A549 (cell line): ENCODE results near the gene NEUROD6. TPM values are rescaled to one million over a fixed set of nuclear protein-coding genes. Genes with fewer than 3 reads are reported as not detected.

Experiments used
- ATAC-seq, 2 experiments: fragments of 200-7000 bp in 1 of 2; fragments of >200 bp in 1 of 2; cut with Nextera tagmentation in 1 of 2; cut with Tn5 transposase in 1 of 2; 3 replicates each; pipeline versions ENCODE4 v1.8.0 to v1.9.1; 2018 to 2020; ENCODE audit warnings: mild to moderate bottlenecking in 1 of 2, moderate library complexity in 1 of 2
- CTCF ChIA-PET: fragments of 300-600 bp; sonication (Branson Sonifier 250); formaldehyde crosslinking; extraction: SDS; loops from one replicate; lab custom pipeline; 2021; ENCODE audit warnings: antibody characterized with exemption, inconsistent platforms; lab: Yijun Ruan, JAX
- POLR2A ChIA-PET: fragments of 350-600 bp; formaldehyde crosslinking; extraction: SDS; loops from one replicate; lab custom pipeline; 2021; ENCODE audit warnings: antibody characterized with exemption, inconsistent platforms; lab: Yijun Ruan, JAX
- DNase-seq, 2 experiments: peaks; one replicate each; pipeline versions ENCODE4 v3.0.0 to v3.0.0-alpha.2; 2011 to 2016; ENCODE audit warnings: low read depth in 1 of 2, low spot score in 1 of 2
- FAIRE-seq: peaks from 2 replicates; lab custom pipeline; 2011; peaks lifted over from hg19 to GRCh38; lab: Jason Lieb, UNC
- H3K27ac ChIP-seq, 2 experiments: fragments of >200 bp; sonication (Bioruptor Twin); formaldehyde crosslinking; 3 replicates each; pipeline ENCODE4 v1.5.1; 2016 to 2017
- H3K4me1 ChIP-seq: fragments of >200 bp; sonication (Bioruptor Twin); formaldehyde crosslinking; 3 replicates; pipeline ENCODE4 v1.6.1; 2016
- H3K4me2 ChIP-seq: fragments of >200 bp; sonication (Bioruptor Twin); formaldehyde crosslinking; 3 replicates; pipeline ENCODE4 v1.6.1; 2016
- H3K4me3 ChIP-seq: fragments of >200 bp; sonication (Bioruptor Twin); formaldehyde crosslinking; 3 replicates; pipeline ENCODE4 v1.5.1; 2016
- H3K9me3 ChIP-seq: fragments of >200 bp; sonication (Bioruptor Twin); formaldehyde crosslinking; 3 replicates; pipeline ENCODE4 v1.6.1; 2016
- CBX2 ChIP-seq: fragments of 200-600 bp; sonication (generic); IDR thresholded peaks from 2 replicates; pipeline ENCODE4 v1.6.1; 2016; ENCODE audit warnings: low read depth, mild to moderate bottlenecking, borderline replicate concordance
- CBX8 ChIP-seq: fragments of 200-600 bp; sonication (generic); IDR thresholded peaks from 2 replicates; pipeline ENCODE4 v1.6.1; 2016
- EHF ChIP-seq: fragments of 250-450 bp; sonication (Bioruptor Pico); IDR thresholded peaks from 2 replicates; pipeline ENCODE4 v1.5.0; 2020; ENCODE audit warnings: mild to moderate bottlenecking
- HOXB5 ChIP-seq: fragments of 250-450 bp; sonication (Bioruptor Pico); IDR thresholded peaks from 2 replicates; pipeline ENCODE4 v1.5.0; 2020; ENCODE audit warnings: mild to moderate bottlenecking, moderate library complexity
- JUNB ChIP-seq: fragments of >200 bp; sonication (Bioruptor Twin); formaldehyde crosslinking; IDR thresholded peaks from 2 replicates; pipeline ENCODE4 v1.6.1; 2016
- KDM5A ChIP-seq: fragments of 200-600 bp; sonication (generic); IDR thresholded peaks from 2 replicates; pipeline ENCODE4 v1.6.1; 2016; ENCODE audit warnings: antibody characterized with exemption, mild to moderate bottlenecking
- MAFK ChIP-seq: fragments of 450-650 bp; IDR thresholded peaks from 2 replicates; pipeline ENCODE4 v1.6.1; 2014; ENCODE audit not compliant: partially characterized antibody
- NFE2L2 ChIP-seq: fragments of 150-350 bp; conservative IDR thresholded peaks from 2 replicates; pipeline ENCODE4 v1.6.1; 2014; ENCODE audit warnings: low read length
- NPAS2 ChIP-seq: fragments of 250-450 bp; sonication (Bioruptor Pico); IDR thresholded peaks from 2 replicates; pipeline ENCODE4 v1.8.0; 2022; ENCODE audit warnings: mild to moderate bottlenecking, moderate library complexity, borderline replicate concordance
- POLR2A ChIP-seq: IDR thresholded peaks from 2 replicates; pipeline ENCODE4 v1.6.1; 2012; ENCODE audit warnings: mild to moderate bottlenecking, low read length
- SMC3 ChIP-seq: fragments of >200 bp; sonication (Bioruptor Twin); formaldehyde crosslinking; IDR thresholded peaks from 3 replicates; pipeline ENCODE4 v1.6.1; 2018; ENCODE audit warnings: inconsistent platforms
- TP53 ChIP-seq: fragments of 250-450 bp; sonication (Bioruptor Pico); IDR thresholded peaks from 2 replicates; pipeline ENCODE4 v1.5.0; 2021; ENCODE audit warnings: mild to moderate bottlenecking, moderate library complexity
- ZNF302 ChIP-seq: fragments of 250-450 bp; sonication (Bioruptor Pico); IDR thresholded peaks from 2 replicates; pipeline ENCODE4 v1.9.0; 2021; ENCODE audit warnings: inconsistent platforms, mild to moderate bottlenecking, moderate library complexity
- WGBS: methylation state at CpG from one replicate; pipeline ENCODE4 v1.1.6; 2017; ENCODE audit errors: missing lambda C conversion rate; 5-methylcytosine and 5-hydroxymethylcytosine counted together
- polyA plus RNA-seq, 4 experiments: library from polyadenylated mRNA; depleted of rRNA in 3 of 4; stranded (reverse); fragments of >200 nt; fragmentation: RNase III in 1 of 4; extraction: RNeasy Plus Mini Kit Qiagen cat#74134 plus additional on column Dnase treatment in 1 of 4; gene quantifications; 2 replicates in 3 of 4; 3 replicates in 1 of 4; pipeline ENCODE4 v1.2.3, GENCODE V29; 2011 to 2017
- TF ChIP-seq, protein P1 (sequence below): fragments of >200 bp; sonication (Bioruptor Twin); formaldehyde crosslinking; IDR thresholded peaks from 2 replicates; pipeline ENCODE4 v1.6.1; 2016
- TF ChIP-seq, protein P2 (sequence below): IDR thresholded peaks from 2 replicates; pipeline ENCODE4 v1.6.1; 2012
- TF ChIP-seq, protein P3 (sequence below): fragments of 200-600 bp; sonication (generic); IDR thresholded peaks from 2 replicates; pipeline ENCODE4 v1.6.1; 2016; ENCODE audit warnings: antibody characterized with exemption, mild to moderate bottlenecking, moderate library complexity
- TF ChIP-seq, protein P4 (sequence below): fragments of 250-450 bp; sonication (Bioruptor Pico); IDR thresholded peaks from 2 replicates; pipeline ENCODE4 v1.5.0; 2020; ENCODE audit warnings: low read depth, mild to moderate bottlenecking, moderate library complexity

Gene NEUROD6
- polyA plus RNA-seq, 2 of the 4 experiments (the other 2 are of a cell fraction): not detected

DNA sequence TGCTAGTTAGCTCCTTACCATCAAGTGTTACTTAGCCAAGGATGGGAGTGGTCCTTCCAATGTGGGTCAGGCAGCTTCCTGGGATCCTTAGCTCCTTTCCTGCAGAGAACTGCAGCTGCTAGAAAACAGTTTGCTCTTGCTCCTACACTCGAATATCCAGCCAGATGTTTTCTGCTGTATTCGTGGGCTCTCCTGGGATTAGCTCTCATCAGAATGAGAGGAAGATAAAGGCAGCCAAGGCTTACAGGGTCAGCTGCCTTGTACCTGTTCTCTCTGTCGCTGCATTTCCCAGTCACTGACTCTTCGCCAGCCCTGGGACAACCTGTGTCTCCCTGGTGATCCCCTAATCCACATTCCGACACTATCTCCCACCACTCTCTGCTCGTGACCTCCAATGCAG is 29.0 kb downstream of the NEUROD6 start:
- FAIRE-seq (no peak), ATAC-seq (no peak), DNase-seq (no peak)
- TF ChIP-seq NPAS2 (CRISPR knock-in tag) (no peak), EHF (CRISPR knock-in tag) (no peak), JUNB (no peak)
- TF ChIP-seq, protein P1, sequence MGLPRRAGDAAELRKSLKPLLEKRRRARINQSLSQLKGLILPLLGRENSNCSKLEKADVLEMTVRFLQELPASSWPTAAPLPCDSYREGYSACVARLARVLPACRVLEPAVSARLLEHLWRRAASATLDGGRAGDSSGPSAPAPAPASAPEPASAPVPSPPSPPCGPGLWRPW: no peak
- no peaks in the 10 kb centered on the region for H3K9me3 ChIP-seq
- CTCF ChIA-PET: interaction anchor here (1.0 to 1.8 kb wide), 2 partner anchors 322 to 900 kb away, joined by 3 to 5 read pairs; no protein-coding TSS in a partner anchor
- 16% methylated on average over 6 of the region's 6 CpGs for WGBS
- POLR2A ChIA-PET: no interaction called here
- H3K27ac ChIP-seq: no peak overlapping the region
- no peak overlapping the region for H3K4me3 ChIP-seq
- no peak overlapping the region for H3K4me2 ChIP-seq
- H3K4me1 ChIP-seq: no peaks in the 10 kb centered on the region

DNA sequence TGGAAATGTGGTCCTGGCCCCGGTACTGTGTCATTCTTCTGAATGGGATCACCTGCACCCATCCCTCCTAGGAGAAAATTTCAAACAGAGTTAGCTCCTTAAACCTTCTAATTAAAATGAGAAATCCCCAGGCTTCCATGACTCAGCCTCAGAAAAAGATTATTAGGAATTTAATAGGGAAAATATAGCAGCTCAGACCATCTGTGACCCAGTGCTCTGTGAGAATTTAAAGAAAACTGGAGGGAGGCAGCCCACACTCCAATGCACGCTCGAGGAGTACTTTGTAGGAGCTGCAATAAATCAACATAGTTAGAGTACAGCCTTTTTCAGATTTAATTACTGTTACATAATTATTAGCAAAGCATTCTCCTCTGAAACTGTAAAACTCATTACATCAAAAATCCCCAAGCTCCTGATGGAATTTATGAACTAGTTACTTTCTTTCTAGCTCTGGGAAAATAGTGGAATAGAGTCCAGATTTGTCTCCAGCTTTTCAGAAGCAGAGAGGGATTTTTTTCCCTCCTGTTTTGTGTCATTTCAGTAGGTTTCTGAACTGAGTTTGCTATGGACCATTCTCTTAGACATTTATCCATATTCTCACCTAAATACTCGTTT is 30.1 kb downstream of the NEUROD6 start:
- CTCF ChIA-PET: interaction anchor here (1.4 to 1.8 kb wide), 2 partner anchors 13 to 323 kb away, joined by 5 to 7 read pairs; no protein-coding TSS in a partner anchor
- H3K4me1 ChIP-seq: no peaks in the 10 kb centered on the region
- 1% methylated on average over 4 of the region's 4 CpGs for WGBS
- no peak overlapping the region for H3K4me2 ChIP-seq
- H3K27ac ChIP-seq: no peak overlapping the region
- TF ChIP-seq MAFK: no peak
- no peak for TF ChIP-seq CBX8
- TF ChIP-seq ZNF302 (CRISPR knock-in tag): no peak
- no peak for TF ChIP-seq SMC3
- TF ChIP-seq, protein P2, sequence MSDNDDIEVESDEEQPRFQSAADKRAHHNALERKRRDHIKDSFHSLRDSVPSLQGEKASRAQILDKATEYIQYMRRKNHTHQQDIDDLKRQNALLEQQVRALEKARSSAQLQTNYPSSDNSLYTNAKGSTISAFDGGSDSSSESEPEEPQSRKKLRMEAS: no peak
- TF ChIP-seq POLR2A: no peak
- no peak for TF ChIP-seq HOXB5 (CRISPR knock-in tag)
- no peak for TF ChIP-seq JUNB
- no peak for TF ChIP-seq KDM5A
- TF ChIP-seq, protein P3, sequence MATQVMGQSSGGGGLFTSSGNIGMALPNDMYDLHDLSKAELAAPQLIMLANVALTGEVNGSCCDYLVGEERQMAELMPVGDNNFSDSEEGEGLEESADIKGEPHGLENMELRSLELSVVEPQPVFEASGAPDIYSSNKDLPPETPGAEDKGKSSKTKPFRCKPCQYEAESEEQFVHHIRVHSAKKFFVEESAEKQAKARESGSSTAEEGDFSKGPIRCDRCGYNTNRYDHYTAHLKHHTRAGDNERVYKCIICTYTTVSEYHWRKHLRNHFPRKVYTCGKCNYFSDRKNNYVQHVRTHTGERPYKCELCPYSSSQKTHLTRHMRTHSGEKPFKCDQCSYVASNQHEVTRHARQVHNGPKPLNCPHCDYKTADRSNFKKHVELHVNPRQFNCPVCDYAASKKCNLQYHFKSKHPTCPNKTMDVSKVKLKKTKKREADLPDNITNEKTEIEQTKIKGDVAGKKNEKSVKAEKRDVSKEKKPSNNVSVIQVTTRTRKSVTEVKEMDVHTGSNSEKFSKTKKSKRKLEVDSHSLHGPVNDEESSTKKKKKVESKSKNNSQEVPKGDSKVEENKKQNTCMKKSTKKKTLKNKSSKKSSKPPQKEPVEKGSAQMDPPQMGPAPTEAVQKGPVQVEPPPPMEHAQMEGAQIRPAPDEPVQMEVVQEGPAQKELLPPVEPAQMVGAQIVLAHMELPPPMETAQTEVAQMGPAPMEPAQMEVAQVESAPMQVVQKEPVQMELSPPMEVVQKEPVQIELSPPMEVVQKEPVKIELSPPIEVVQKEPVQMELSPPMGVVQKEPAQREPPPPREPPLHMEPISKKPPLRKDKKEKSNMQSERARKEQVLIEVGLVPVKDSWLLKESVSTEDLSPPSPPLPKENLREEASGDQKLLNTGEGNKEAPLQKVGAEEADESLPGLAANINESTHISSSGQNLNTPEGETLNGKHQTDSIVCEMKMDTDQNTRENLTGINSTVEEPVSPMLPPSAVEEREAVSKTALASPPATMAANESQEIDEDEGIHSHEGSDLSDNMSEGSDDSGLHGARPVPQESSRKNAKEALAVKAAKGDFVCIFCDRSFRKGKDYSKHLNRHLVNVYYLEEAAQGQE: no peak
- H3K4me3 ChIP-seq: no peak overlapping the region
- no peaks in the 10 kb centered on the region for H3K9me3 ChIP-seq
- DNase-seq: no peak
- ATAC-seq: no peak
- no peak for FAIRE-seq
- POLR2A ChIA-PET: interaction anchor here (0.5 kb wide), 1 partner anchor 131 kb away, joined by 3 read pairs; no protein-coding TSS in a partner anchor

DNA sequence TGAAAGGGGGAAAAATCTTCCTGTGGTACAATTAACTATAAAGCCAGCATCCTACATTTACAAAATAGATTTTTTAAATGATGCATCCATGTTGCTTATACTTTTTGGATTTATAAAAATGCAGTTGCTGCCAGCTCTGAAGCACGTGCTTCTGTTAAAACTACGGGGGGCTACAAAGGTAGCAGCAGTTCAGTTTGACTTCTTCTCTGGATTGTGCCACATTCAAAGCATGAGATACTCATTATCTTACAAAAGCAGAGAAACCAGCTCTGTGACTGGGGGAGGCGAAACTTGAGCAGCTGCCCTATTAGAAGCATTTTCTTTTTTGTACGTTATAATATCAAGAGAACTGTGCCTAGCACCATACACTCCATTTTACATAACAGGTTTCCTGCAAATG is 31.1 kb downstream of the NEUROD6 start:
- FAIRE-seq (no peak), ATAC-seq (no peak), DNase-seq (no peak)
- no peaks in the 10 kb centered on the region for H3K4me1 ChIP-seq
- 4% methylated on average over 4 of the region's 4 CpGs for WGBS
- H3K4me3 ChIP-seq: no peak overlapping the region
- POLR2A ChIA-PET: no interaction called here
- no peak overlapping the region for H3K27ac ChIP-seq
- H3K4me2 ChIP-seq: no peak overlapping the region
- CTCF ChIA-PET: no interaction called here
- no peaks in the 10 kb centered on the region for H3K9me3 ChIP-seq
- TF ChIP-seq ZNF302 (CRISPR knock-in tag) (no peak), CBX2 (no peak)
- TF ChIP-seq, protein P4, sequence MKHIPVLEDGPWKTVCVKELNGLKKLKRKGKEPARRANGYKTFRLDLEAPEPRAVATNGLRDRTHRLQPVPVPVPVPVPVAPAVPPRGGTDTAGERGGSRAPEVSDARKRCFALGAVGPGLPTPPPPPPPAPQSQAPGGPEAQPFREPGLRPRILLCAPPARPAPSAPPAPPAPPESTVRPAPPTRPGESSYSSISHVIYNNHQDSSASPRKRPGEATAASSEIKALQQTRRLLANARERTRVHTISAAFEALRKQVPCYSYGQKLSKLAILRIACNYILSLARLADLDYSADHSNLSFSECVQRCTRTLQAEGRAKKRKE (CRISPR knock-in tag): no peak

DNA sequence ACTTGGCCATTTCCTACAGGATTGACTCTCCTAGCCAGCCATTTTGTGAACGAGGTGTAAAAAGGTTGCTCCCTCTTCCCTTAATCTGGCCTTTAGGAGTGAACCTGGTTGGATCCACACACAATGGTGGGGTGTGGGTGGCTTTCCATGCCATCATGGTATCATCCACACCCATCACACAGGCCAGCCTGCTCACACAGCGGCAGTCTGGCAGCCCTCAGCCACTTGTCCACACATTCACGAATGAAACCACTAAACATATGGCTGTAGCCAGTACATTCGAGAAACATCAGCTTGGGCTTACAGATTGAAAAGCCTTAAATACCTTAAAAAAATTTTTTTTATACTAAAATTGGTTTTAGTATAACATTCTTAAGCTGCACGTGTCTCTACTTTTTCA is 31.9 kb downstream of the NEUROD6 start:
- CTCF ChIA-PET: no interaction called here

More for the DNA sequence above, 31.9 kb downstream of the NEUROD6 start:
- Histone ChIP-seq H3K4me1 (no peaks in the 10 kb centered on the region), H3K4me2 (no peak overlapping the region), H3K9me3 (no peaks in the 10 kb centered on the region), H3K27ac (no peak overlapping the region), H3K4me3 (no peak overlapping the region)
- POLR2A ChIA-PET: no interaction called here
- WGBS: 17% methylated on average over 5 of the region's 5 CpGs
- DNase-seq (no peak), FAIRE-seq (no peak), ATAC-seq (no peak)
- no peak for TF ChIP-seq NFE2L2
- no peak for TF ChIP-seq TP53
- TF ChIP-seq POLR2A: no peak
